Heart right ventricle (tissue), 16 donors: Measurements from ENCODE around the gene PLA2G2F. TPM values are rescaled to one million over a fixed set of nuclear protein-coding genes. Genes with fewer than 3 reads are reported as not detected.

Experiments
- ATAC-seq, 8 donors: fragments of 200-7000 bp; cut with Tn5 transposase; one replicate each; pipeline ENCODE4 v1.9.1; 2020; ENCODE audit warnings: mild to moderate bottlenecking in 8 of 8, moderate library complexity in 8 of 8, moderate number of reproducible peaks in 1 of 8
- DNase-seq, 2 donors: peaks; one replicate each; pipeline ENCODE4 v3.0.0-alpha.2; 2020
- H3K27ac ChIP-seq, 10 donors: fragments of 200-600 bp; sonication (generic) in 2 of 10; one replicate each; pipeline versions ENCODE4 v1.5.0 to v1.8.0; 2020 to 2022; ENCODE audit warnings: mild to moderate bottlenecking in 3 of 10
- H3K27me3 ChIP-seq, 7 donors: fragments of 200-600 bp; one replicate each; pipeline ENCODE4 v1.8.0; 2021 to 2022; ENCODE audit warnings: mild to moderate bottlenecking in 2 of 7
- H3K36me3 ChIP-seq, 9 donors: fragments of 200-600 bp; sonication (generic) in 1 of 9; one replicate each; pipeline versions ENCODE4 v1.5.0 to v1.8.0; 2020 to 2022; ENCODE audit warnings: mild to moderate bottlenecking in 2 of 9
- H3K4me1 ChIP-seq, 9 donors: fragments of 200-600 bp; sonication (generic) in 1 of 9; one replicate each; pipeline versions ENCODE4 v1.5.0 to v1.8.0; 2020 to 2022; ENCODE audit warnings: mild to moderate bottlenecking in 4 of 9
- H3K4me3 ChIP-seq, 10 donors: fragments of 200-600 bp; sonication (generic) in 2 of 10; one replicate each; pipeline versions ENCODE4 v1.5.0 to v1.8.0; 2020 to 2022; ENCODE audit warnings: mild to moderate bottlenecking in 7 of 10, moderate library complexity in 2 of 10
- H3K9me3 ChIP-seq, 11 donors: fragments of 200-600 bp in 10 of 11; sonication (generic) in 2 of 11; one replicate each; pipeline versions ENCODE4 v1.5.0 to v1.8.0; 2013 to 2022; ENCODE audit warnings: mild to moderate bottlenecking in 2 of 11, control low read depth in 1 of 11, moderate library complexity in 1 of 11
- WGBS, 2 donors: extraction: QIAGEN DNeasy Blood & Tissue Kit; methylation state at CpG; one replicate each; pipeline ENCODE4 v1.1.7; 2013; ENCODE audit warnings: inconsistent platforms in 1 of 2; 5-methylcytosine and 5-hydroxymethylcytosine counted together
- intact Hi-C, 10 donors: fragments of 100-400 bp; cut with DNase I; formaldehyde crosslinking; loops; one replicate each; pipeline versions ENCODE4 v1.11.1 to v1.14.2; 2022
- polyA plus RNA-seq, 2 donors: library from polyadenylated mRNA; stranded (reverse); fragments of 200-250 nt; gene quantifications; one replicate each; pipeline ENCODE4 v1.2.3, GENCODE V29; 2013
- total RNA-seq, 10 donors: library from RNA; stranded (reverse); fragmentation: NEBNext Ultra II Directional in 3 of 10; extraction: Animal tissue kit (Norgen Biotek cat#: 25700) in 3 of 10; gene quantifications; one replicate each; pipeline versions ENCODE4 v1.2.1 to v1.2.4, GENCODE V29; 2021 to 2023
- TF ChIP-seq, protein P1 (sequence below), 9 donors: fragments of 200-600 bp; sonication (generic) in 2 of 9; IDR thresholded peaks; one replicate each; pipeline versions ENCODE4 v1.5.0 to v1.8.0; 2021 to 2022; ENCODE audit warnings: antibody characterized with exemption in 9 of 9, mild to moderate bottlenecking in 5 of 9, moderate library complexity in 1 of 9
- donor health status: Arrhythmogenic right ventricular cardiomyopathy.
- donor health status: ischemic (EF 13 %, LVEDD 7.1; RV severe dilation, severe dysfunction).
- donor health status: healthy with polysubstance abuse.
- donor health status: DM: no; HTN: yes; CAD: no.
- donor health status: DM: no; HTN: no; CAD: no.
- donor health status: ischemic (EF 25% LVEDD 6.9; RV normal size, moderate dysfunction).
- donor health status: ischemic (EF 25% LVEDD 5.7; RV mildly dilated, moderate dysfunction).
- donor health status: healthy.
- donor health status: DM: yes; HTN: yes; CAD: no.
- donor health status: Ischemic cardiomyopathy.
- donor health status: ischemic (EF 35%, LVEDD 5.7; RV mildly dilated, moderate dysfunction).
- donor health status: nonischemic (EF 11% LVEDD 7.7; RV severe dilation, severe dysfunction).
- donor health status: DM: yes; HTN: yes; CAD: no.
- donor health status: PGD.
- donor health status: ischemic (EF 29% LVEDD 5.4; RV normal size, mild dysfunction).
- donor health status: nonischemic (EF 23%, LVEDD 6.1; RV moderate dilation, normal function).

The PLA2G2F gene
- total and polyA plus RNA-seq, 12 donors = not detected

DNA sequence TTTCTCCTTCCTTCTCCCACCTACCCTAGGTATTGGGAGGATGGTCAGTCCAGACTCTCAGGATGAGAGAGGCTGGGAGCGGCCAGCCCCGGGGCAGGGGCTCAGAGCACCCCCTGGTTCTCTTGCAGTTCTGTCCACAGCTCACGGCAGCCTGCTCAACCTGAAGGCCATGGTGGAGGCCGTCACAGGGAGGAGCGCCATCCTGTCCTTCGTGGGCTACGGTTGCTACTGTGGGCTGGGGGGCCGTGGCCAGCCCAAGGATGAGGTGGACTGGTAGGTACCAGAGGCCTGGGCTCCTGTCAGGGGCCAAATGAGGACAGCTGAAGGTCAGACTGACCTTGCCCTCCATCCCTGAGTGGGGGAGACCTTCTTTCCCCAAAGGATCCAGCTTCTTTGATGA, 4.2 kb downstream of the PLA2G2F start:
- DNase-seq = no peak
- Histone ChIP-seq H3K27me3 (peaks cover 0 to 9% (median 0%) of the 10 kb centered on the region in 7 donors), H3K9me3 (no peaks in the 10 kb centered on the region), H3K27ac (no peak overlapping the region), H3K36me3 (no peaks in the 10 kb centered on the region), H3K4me3 (no peak overlapping the region), H3K4me1 (peaks cover 0 to 6% (median 0%) of the 10 kb centered on the region in 9 donors)
- WGBS, 2 donors = 91 to 95% methylated on average over 8 of the region's 8 CpGs
- intact Hi-C loops = loop anchor here in 1 of 10 donors (5.0 kb wide), 1 partner anchor 36 kb away; no protein-coding TSS in a partner anchor
- no peak for ATAC-seq
- TF ChIP-seq, protein P1, sequence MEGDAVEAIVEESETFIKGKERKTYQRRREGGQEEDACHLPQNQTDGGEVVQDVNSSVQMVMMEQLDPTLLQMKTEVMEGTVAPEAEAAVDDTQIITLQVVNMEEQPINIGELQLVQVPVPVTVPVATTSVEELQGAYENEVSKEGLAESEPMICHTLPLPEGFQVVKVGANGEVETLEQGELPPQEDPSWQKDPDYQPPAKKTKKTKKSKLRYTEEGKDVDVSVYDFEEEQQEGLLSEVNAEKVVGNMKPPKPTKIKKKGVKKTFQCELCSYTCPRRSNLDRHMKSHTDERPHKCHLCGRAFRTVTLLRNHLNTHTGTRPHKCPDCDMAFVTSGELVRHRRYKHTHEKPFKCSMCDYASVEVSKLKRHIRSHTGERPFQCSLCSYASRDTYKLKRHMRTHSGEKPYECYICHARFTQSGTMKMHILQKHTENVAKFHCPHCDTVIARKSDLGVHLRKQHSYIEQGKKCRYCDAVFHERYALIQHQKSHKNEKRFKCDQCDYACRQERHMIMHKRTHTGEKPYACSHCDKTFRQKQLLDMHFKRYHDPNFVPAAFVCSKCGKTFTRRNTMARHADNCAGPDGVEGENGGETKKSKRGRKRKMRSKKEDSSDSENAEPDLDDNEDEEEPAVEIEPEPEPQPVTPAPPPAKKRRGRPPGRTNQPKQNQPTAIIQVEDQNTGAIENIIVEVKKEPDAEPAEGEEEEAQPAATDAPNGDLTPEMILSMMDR (IDR thresholded peaks at IDR 0.05) = no peak

DNA sequence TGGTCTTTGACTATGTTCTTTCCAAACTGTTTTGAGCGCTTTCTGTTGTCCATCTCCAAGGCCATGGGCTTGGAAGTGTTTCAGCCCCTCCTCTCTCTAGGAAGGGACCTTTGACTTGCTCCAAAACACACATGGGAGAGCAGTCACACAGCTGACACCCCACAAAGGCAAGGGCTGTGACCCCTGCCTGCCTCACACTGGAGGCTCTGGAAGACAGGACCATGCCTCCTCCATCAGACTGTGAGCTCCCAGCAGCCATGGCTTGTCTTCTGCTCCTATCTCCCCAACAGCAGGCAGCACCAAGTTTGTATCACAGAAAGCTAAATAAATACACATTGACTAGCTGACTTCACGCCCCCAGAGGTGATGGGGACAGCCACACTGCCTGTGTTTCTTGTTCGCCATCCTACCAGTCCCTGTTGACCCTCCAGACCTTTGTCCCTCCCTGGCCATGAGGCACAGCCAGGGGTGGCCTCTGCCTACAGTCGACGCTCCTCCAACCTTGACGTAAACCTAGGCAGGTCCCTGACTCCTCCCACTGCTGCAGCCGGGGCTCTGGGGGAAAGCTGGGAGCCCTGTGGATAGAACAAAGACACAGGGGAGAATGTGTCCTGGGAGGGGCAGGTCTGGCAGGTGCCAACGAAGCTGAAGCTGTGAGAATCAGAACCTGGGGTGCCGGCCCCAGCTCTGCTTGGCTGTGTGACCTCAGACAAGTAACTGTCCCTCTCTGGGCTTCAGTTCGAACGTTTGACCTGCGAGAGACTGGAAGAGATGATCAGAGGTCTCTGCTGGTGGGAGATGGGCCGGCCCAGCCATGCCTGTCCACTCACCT, 4.8 kb downstream of the PLA2G2F start:
- Histone ChIP-seq H3K27ac (no peak overlapping the region), H3K36me3 (no peaks in the 10 kb centered on the region), H3K4me3 (no peak overlapping the region), H3K4me1 (peaks cover 0 to 6% (median 0%) of the 10 kb centered on the region in 9 donors), H3K27me3 (peaks cover 0 to 11% (median 0%) of the 10 kb centered on the region in 7 donors), H3K9me3 (no peaks in the 10 kb centered on the region)
- intact Hi-C loops = loop anchor here in 1 of 10 donors (5.0 kb wide), 1 partner anchor 37 kb away; no protein-coding TSS in a partner anchor
- TF ChIP-seq, protein P1 (IDR thresholded peaks at IDR 0.05) = no peak
- no peak for DNase-seq
- WGBS, 2 donors = 71 to 72% methylated on average over 13 of the region's 13 CpGs
- ATAC-seq = no peak

DNA sequence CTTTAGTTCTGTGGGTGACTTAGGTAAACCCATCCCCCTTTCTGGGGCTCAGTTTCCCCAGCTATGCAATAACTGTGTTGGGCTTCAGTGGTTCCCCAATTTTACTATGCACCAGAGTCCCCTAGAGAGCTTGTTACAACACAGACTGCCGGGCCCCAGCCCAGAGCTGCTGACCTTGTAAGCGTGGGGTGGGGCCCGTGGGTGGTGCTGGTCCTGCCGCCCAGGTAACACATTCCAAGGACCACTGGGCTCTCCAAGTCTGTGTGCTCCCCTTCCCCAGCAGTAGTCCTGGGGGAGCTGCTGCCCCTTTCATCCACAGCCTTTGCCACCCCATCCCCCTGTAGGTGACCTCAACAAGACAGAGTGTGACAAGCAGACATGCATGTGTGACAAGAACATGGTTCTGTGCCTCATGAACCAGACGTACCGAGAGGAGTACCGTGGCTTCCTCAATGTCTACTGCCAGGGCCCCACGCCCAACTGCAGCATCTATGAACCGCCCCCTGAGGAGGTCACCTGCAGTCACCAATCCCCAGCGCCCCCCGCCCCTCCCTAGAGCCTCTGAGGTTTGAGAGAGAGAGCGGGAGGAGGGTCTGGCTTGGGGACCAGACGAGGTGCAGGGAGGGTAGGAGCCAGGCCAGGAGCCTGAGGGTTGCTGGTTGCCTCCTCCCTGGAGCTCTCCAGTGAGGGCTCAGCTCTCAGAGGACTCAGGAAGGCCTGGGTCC, 8.9 kb downstream of the PLA2G2F start:
- Histone ChIP-seq H3K36me3 (no peaks in the 10 kb centered on the region), H3K4me3 (no peak overlapping the region), H3K27me3 (peaks cover 0 to 20% (median 0%) of the 10 kb centered on the region in 7 donors), H3K9me3 (no peaks in the 10 kb centered on the region), H3K4me1 (peaks cover 3 to 19% (median 13%) of the 10 kb centered on the region in 9 donors), H3K27ac (no peak overlapping the region)
- TF ChIP-seq, protein P1 (IDR thresholded peaks at IDR 0.05) = no peak
- intact Hi-C loops = loop anchor here in 1 of 10 donors (5.0 kb wide), 1 partner anchor 41 kb away; no protein-coding TSS in a partner anchor
- 79 to 83% methylated on average over 13 of the region's 13 CpGs for WGBS, 2 donors
- ATAC-seq (no peak), DNase-seq (no peak)
